SK-N-MC (cell line): Measurements from ENCODE around the gene SPARCL1.
"Not testable (repeated sequence)": the region's sequence is repeated elsewhere in the genome, so short reads cannot be mapped to it uniquely, and the experiment has no call there.

Experiments
- DNase-seq: peaks from one replicate; pipeline ENCODE4 v3.0.0-alpha.2; 2011; ENCODE audit warnings: low read depth, low spot score
- H3K27ac ChIP-seq: fragments of 200-600 bp; sonication (generic); 2 replicates; pipeline ENCODE4 v1.5.1; 2016; ENCODE audit warnings: mixed run types
- H3K36me3 ChIP-seq: fragments of 200-600 bp; sonication (generic); 2 replicates; pipeline ENCODE4 v1.6.1; 2017; ENCODE audit warnings: antibody characterized with exemption, low read length, mixed read lengths; ENCODE audit not compliant: insufficient read depth
- H3K4me3 ChIP-seq: fragments of 200-600 bp; sonication (generic); 2 replicates; pipeline ENCODE4 v1.5.1; 2016
- H3K9ac ChIP-seq: fragments of 200-600 bp; sonication (generic); 2 replicates; pipeline ENCODE4 v1.8.0; 2017; ENCODE audit warnings: mixed run types, mixed read lengths; ENCODE audit not compliant: insufficient read length
- H3K9me3 ChIP-seq: fragments of 200-600 bp; sonication (generic); 2 replicates; pipeline ENCODE4 v1.6.1; 2017; ENCODE audit warnings: low read depth, mild to moderate bottlenecking, antibody characterized with exemption, low read length, moderate library complexity, mixed read lengths
- EZH2 ChIP-seq: fragments of 200-600 bp; sonication (generic); IDR thresholded peaks from one replicate; pipeline ENCODE4 v1.6.1; 2017; ENCODE audit warnings: antibody characterized with exemption
- FOXP2 ChIP-seq: optimal IDR thresholded peaks from 2 replicates; pipeline ENCODE3; 2011; ENCODE audit warnings: mild to moderate bottlenecking, moderate library complexity; ENCODE audit not compliant: insufficient read depth; ENCODE audit errors: extremely low read length, control extremely low read depth
- POLR2AphosphoS5 ChIP-seq: IDR thresholded peaks from 2 replicates; pipeline ENCODE4 v1.6.1; 2012; ENCODE audit warnings: mild to moderate bottlenecking, low read depth, low read length, borderline replicate concordance

SPARCL1 gene

DNA sequence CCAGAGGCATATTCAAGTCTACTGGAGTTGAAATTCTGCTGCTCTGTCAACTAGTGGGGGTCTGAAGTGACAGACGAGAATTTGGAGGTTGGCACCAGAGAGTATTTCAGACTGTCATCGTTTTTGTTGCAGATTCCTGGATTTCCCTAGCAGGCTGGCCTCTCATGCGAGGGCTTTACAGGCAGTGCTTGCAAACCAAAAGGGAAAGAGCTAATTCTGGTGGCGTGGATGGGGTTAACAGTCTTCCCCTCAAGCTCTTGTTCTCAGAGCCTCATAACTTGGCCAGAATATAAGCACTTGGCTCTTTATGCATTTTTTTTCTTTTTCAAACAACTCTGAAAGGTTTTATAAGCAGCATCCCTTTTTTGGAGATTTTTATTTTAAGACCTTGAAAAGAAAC lies at the start of gene SPARCL1:
Gene SPARCL1 (minus strand): TSS at position 190 of the 400 bp plus-strand sequence. CDS start 29,802 bp downstream, outside the sequence.
- no peak for DNase-seq
- no peaks in the 10 kb centered on the region for H3K9me3 ChIP-seq

GRCh38 chr4:87575983-87576382 lies 46.8 kb upstream of the SPARCL1 start:
- Histone ChIP-seq H3K4me3 (no peak overlapping the region), H3K27ac (no peak overlapping the region), H3K9ac (no peak overlapping the region), H3K9me3 (no peaks in the 10 kb centered on the region), H3K36me3 (no peaks in the 10 kb centered on the region)
- DNase-seq, result no peak
- TF ChIP-seq EZH2, result no peak
- TF ChIP-seq FOXP2, result no peak
- TF ChIP-seq POLR2AphosphoS5, result no peak

More for the DNA sequence above, at the start of gene SPARCL1:
- H3K27ac ChIP-seq, result peak within 1 kb of the TSS; percentile 7; the same call in 1 of the 2 replicates
- TF ChIP-seq POLR2AphosphoS5, result no peak
- TF ChIP-seq FOXP2, result peak; percentile 51
- TF ChIP-seq EZH2, result no peak
- no peaks in the 10 kb centered on the region for H3K36me3 ChIP-seq
- peak within 1 kb of the TSS; percentile 60 for H3K4me3 ChIP-seq
- no peak within 1 kb of the TSS for H3K9ac ChIP-seq

- H3K36me3 ChIP-seq, result no peaks in the 10 kb centered on the region
- no peak overlapping the region for H3K9ac ChIP-seq
- TF ChIP-seq EZH2 (no peak), POLR2AphosphoS5 (no peak), FOXP2 (no peak)
- no peak overlapping the region for H3K4me3 ChIP-seq
- H3K27ac ChIP-seq, result no peak overlapping the region
- DNase-seq, result no peak
- H3K9me3 ChIP-seq, result no peaks in the 10 kb centered on the region
Observed at GRCh38 chr4:87575408-87575807, 46.2 kb upstream of the SPARCL1 start.

GRCh38 chr4:87574996-87575395 lies 45.8 kb upstream of the SPARCL1 start:
- DNase-seq, result no peak
- no peak overlapping the region for H3K27ac ChIP-seq

DNA sequence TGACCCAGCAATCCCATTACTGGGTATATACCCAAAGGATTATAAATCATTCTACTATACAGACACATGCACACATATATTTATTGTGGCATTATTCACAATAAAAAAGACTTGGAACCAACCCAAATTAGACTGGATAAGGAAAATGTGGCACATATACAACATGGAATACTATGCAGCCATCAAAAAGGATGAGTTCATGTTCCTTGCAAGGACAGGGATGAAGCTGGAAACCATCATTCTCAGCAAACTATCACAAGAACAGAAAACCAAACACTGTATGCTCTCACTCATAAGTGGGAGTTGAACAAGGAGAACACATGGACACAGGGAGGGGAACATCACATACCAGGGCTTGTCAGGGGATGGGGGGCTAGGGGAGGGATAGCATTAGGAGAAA lies 45.2 kb upstream of the SPARCL1 start:
- H3K4me3 ChIP-seq, H3K9me3 ChIP-seq, DNase-seq: not testable (repeated sequence)

More at GRCh38 chr4:87574996-87575395, 45.8 kb upstream of the SPARCL1 start:
- Histone ChIP-seq H3K4me3 (no peak overlapping the region), H3K9me3 (no peaks in the 10 kb centered on the region), H3K36me3 (no peaks in the 10 kb centered on the region), H3K9ac (no peak overlapping the region)
- TF ChIP-seq FOXP2 (no peak), EZH2 (no peak), POLR2AphosphoS5 (no peak)

GRCh38 chr4:87570290-87570805 lies 41.2 kb upstream of the SPARCL1 start:
- H3K9me3 ChIP-seq, result no peaks in the 10 kb centered on the region
- H3K9ac ChIP-seq, result no peak overlapping the region
- no peaks in the 10 kb centered on the region for H3K36me3 ChIP-seq
- no peak overlapping the region for H3K4me3 ChIP-seq
- DNase-seq, result no peak
- no peak for TF ChIP-seq FOXP2
- TF ChIP-seq EZH2, result no peak
- no peak for TF ChIP-seq POLR2AphosphoS5
- H3K27ac ChIP-seq, result no peak overlapping the region

More for the DNA sequence above, 45.2 kb upstream of the SPARCL1 start:
- not testable (repeated sequence) for H3K36me3 ChIP-seq, H3K27ac ChIP-seq, H3K9ac ChIP-seq

GRCh38 chr4:87567191-87567590 lies 38.0 kb upstream of the SPARCL1 start:
- Histone ChIP-seq H3K9me3 (no peaks in the 10 kb centered on the region), H3K9ac (no peak overlapping the region), H3K27ac (no peak overlapping the region), H3K4me3 (no peak overlapping the region), H3K36me3 (no peaks in the 10 kb centered on the region)
- DNase-seq, result no peak
- TF ChIP-seq FOXP2 (no peak), POLR2AphosphoS5 (no peak), EZH2 (no peak)

DNA sequence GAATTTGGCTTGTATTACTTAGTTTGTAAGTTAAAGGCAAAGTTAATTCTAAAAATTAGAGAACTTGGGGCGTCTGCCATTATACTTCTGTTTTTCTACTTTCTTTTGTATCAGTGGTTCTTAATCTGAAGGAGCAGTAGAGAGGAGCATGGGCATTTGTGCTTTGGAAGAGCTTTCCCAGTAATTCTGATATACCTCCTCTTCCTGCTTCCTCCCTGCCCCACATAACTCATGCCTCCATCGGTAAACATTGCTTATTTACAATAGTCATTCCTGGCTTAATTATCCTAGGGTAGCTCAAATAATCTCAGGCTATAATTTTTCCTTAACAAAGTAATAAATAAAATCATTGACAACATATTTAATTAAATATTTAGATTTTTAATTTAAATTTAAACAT lies 37.1 kb upstream of the SPARCL1 start:
- H3K27ac ChIP-seq, result no peak overlapping the region
- no peak overlapping the region for H3K9ac ChIP-seq
- no peak for TF ChIP-seq POLR2AphosphoS5
- no peak for TF ChIP-seq EZH2
- TF ChIP-seq FOXP2, result no peak
- no peak for DNase-seq
- H3K9me3 ChIP-seq, result no peaks in the 10 kb centered on the region
- H3K4me3 ChIP-seq, result no peak overlapping the region
- no peaks in the 10 kb centered on the region for H3K36me3 ChIP-seq

GRCh38 chr4:87565746-87566145 lies 36.6 kb upstream of the SPARCL1 start:
- no peak overlapping the region for H3K4me3 ChIP-seq
- no peak overlapping the region for H3K9ac ChIP-seq
- no peaks in the 10 kb centered on the region for H3K9me3 ChIP-seq
- no peaks in the 10 kb centered on the region for H3K36me3 ChIP-seq
- no peak for DNase-seq
- no peak overlapping the region for H3K27ac ChIP-seq
- TF ChIP-seq FOXP2, result no peak
- TF ChIP-seq POLR2AphosphoS5, result no peak
